CD14-positive monocyte (primary cell): ENCODE results near the gene PLXDC1. TPM values are rescaled to one million over a fixed set of nuclear protein-coding genes. Genes with fewer than 3 reads are reported as not detected.

Source experiments
- DNase-seq, 3 donors: peaks; one replicate each; pipeline ENCODE4 v3.0.0-alpha.2; 2011 to 2022
- H2AFZ ChIP-seq: 2 replicates; pipeline ENCODE4 v1.6.0; 2012; ENCODE audit warnings: mild to moderate bottlenecking, low read depth, low read length, inconsistent platforms; ENCODE audit not compliant: insufficient read depth, poor library complexity, severe bottlenecking
- H3K27ac ChIP-seq, 2 donors: 1 replicate in 1 of 2; 2 replicates in 1 of 2; pipeline ENCODE4 v1.5.1; 2012 to 2013; ENCODE audit warnings: low read length in 2 of 2, control low read depth in 1 of 2, inconsistent platforms in 1 of 2, low read depth in 1 of 2, mild to moderate bottlenecking in 1 of 2
- H3K27me3 ChIP-seq, 2 donors: one replicate each; pipeline versions ENCODE4 v1.6.0 to v1.6.1; 2011 to 2013; ENCODE audit warnings: low read length in 2 of 2; ENCODE audit not compliant: control insufficient read depth in 2 of 2, insufficient read depth in 2 of 2
- H3K36me3 ChIP-seq, 2 donors: replicated peaks in 1 of 2; 1 replicate in 1 of 2; 2 replicates in 1 of 2; pipeline versions ENCODE4 v1.5.1 to v1.6.1; 2012 to 2013; ENCODE audit warnings: low read length in 2 of 2, control low read depth in 1 of 2, inconsistent platforms in 1 of 2, mild to moderate bottlenecking in 1 of 2; ENCODE audit not compliant: insufficient read depth in 2 of 2, control insufficient read depth in 1 of 2
- H3K4me1 ChIP-seq, 2 donors: 1 replicate in 1 of 2; 2 replicates in 1 of 2; pipeline versions ENCODE4 v1.5.1 to v1.6.1; 2012 to 2013; ENCODE audit warnings: low read length in 2 of 2, control low read depth in 1 of 2, inconsistent platforms in 1 of 2, mild to moderate bottlenecking in 1 of 2, moderate library complexity in 1 of 2; ENCODE audit not compliant: insufficient read depth in 2 of 2, control insufficient read depth in 1 of 2
- H3K4me2 ChIP-seq: replicated peaks from 2 replicates; pipeline ENCODE3; 2012; ENCODE audit warnings: low read length, moderate library complexity, mild to moderate bottlenecking; ENCODE audit not compliant: poor library complexity, severe bottlenecking; ENCODE audit errors: extremely low read depth
- H3K4me3 ChIP-seq, 3 experiments: fragments of 200-600 bp in 1 of 3; sonication (generic) in 1 of 3; replicated peaks in 1 of 3; 1 replicate in 2 of 3; 2 replicates in 1 of 3; pipeline ENCODE4 v1.5.1; 2011 to 2013; ENCODE audit warnings: low read length in 3 of 3, mild to moderate bottlenecking in 3 of 3, control low read depth in 2 of 3, low read depth in 2 of 3, inconsistent platforms in 1 of 3, moderate library complexity in 1 of 3
- H3K79me2 ChIP-seq: 2 replicates; pipeline ENCODE4 v1.6.0; 2012; ENCODE audit warnings: mild to moderate bottlenecking, control low read depth, inconsistent platforms, low read length, moderate library complexity; ENCODE audit not compliant: insufficient read depth
- H3K9ac ChIP-seq: 2 replicates; pipeline ENCODE4 v1.6.0; 2017; ENCODE audit warnings: low read length, mild to moderate bottlenecking; ENCODE audit not compliant: insufficient read depth, poor library complexity, severe bottlenecking
- H3K9me3 ChIP-seq, 2 donors: replicated peaks in 1 of 2; 1 replicate in 1 of 2; 2 replicates in 1 of 2; pipeline versions ENCODE4 v1.5.1 to v1.6.1; 2012 to 2013; ENCODE audit warnings: low read length in 2 of 2, control low read depth in 1 of 2; ENCODE audit not compliant: control insufficient read depth in 1 of 2, insufficient read depth in 1 of 2
- H4K20me1 ChIP-seq: 2 replicates; pipeline ENCODE4 v1.6.0; 2012; ENCODE audit warnings: mild to moderate bottlenecking, low read length, control low read depth, moderate library complexity; ENCODE audit not compliant: insufficient read depth
- H3K27ac Mint-ChIP-seq, 7 donors: one replicate each; pipeline ENCODE4 v1.8.0; 2020; ENCODE audit warnings: mild to moderate bottlenecking in 7 of 7, mixed read lengths in 7 of 7, moderate library complexity in 6 of 7, inconsistent platforms in 2 of 7
- H3K27me3 Mint-ChIP-seq, 3 donors: one replicate each; pipeline ENCODE4 v1.8.0; 2021 to 2022; ENCODE audit warnings: low read depth in 3 of 3, mild to moderate bottlenecking in 3 of 3, mixed read lengths in 3 of 3, moderate library complexity in 3 of 3, inconsistent platforms in 1 of 3
- H3K36me3 Mint-ChIP-seq, 2 donors: one replicate each; pipeline ENCODE4 v1.8.0; 2020; ENCODE audit warnings: mixed read lengths in 2 of 2, inconsistent platforms in 1 of 2, mild to moderate bottlenecking in 1 of 2
- H3K4me1 Mint-ChIP-seq: one replicate; pipeline ENCODE4 v1.8.0; 2020; ENCODE audit warnings: mild to moderate bottlenecking, mixed read lengths
- H3K4me3 Mint-ChIP-seq, 2 donors: one replicate each; pipeline ENCODE4 v1.8.0; 2020; ENCODE audit warnings: mild to moderate bottlenecking in 2 of 2, mixed read lengths in 2 of 2, moderate library complexity in 1 of 2
- H3K9me3 Mint-ChIP-seq, 7 donors: one replicate each; pipeline ENCODE4 v1.8.0; 2020 to 2022; ENCODE audit warnings: mixed read lengths in 7 of 7, mild to moderate bottlenecking in 6 of 7, moderate library complexity in 6 of 7, inconsistent platforms in 2 of 7
- CTCF ChIP-seq: fragments of 200-600 bp; IDR thresholded peaks from one replicate; pipeline ENCODE4 v1.8.0; 2022; ENCODE audit warnings: antibody characterized with exemption, mild to moderate bottlenecking
- WGBS: methylation state at CpG from one replicate; pipeline ENCODE4 v1.1.5; 2013; ENCODE audit warnings: missing lambda C conversion rate; ENCODE audit not compliant: insufficient coverage; 5-methylcytosine and 5-hydroxymethylcytosine counted together
- intact Hi-C, 2 donors: fragments of 100-400 bp; cut with micrococcal nuclease; formaldehyde crosslinking; loops; one replicate each; pipeline versions ENCODE4 v1.15.0 to v1.15.1; 2023
- polyA plus RNA-seq, 3 donors: library from polyadenylated mRNA; depleted of rRNA in 1 of 3; unstranded in 2 of 3; stranded (reverse) in 1 of 3; fragments of 300-500 nt in 2 of 3; fragments of >200 nt in 1 of 3; fragmentation: Illumina TruSeq in 2 of 3; gene quantifications; 1 replicate in 2 of 3; 2 replicates in 1 of 3; pipeline ENCODE4 v1.2.3, GENCODE V29; 2012 to 2021

Gene PLXDC1
- polyA plus RNA-seq, 3 donors = 0.21 TPM; not detected in 2

- H3K4me1 ChIP-seq = peaks cover 2 to 5% of the 10 kb centered on the region in 2 donors
- no peak overlapping the region for H2AFZ ChIP-seq
- intact Hi-C loops = no loop called here
- H3K4me2 ChIP-seq = no peak overlapping the region
- H3K4me3 ChIP-seq = no peak overlapping the region
- H3K27ac ChIP-seq = no peak overlapping the region
- Mint-ChIP-seq H3K4me3 (no peak overlapping the region), H3K4me1 (peaks cover 4% of the 10 kb centered on the region), H3K36me3 (no peaks in the 10 kb centered on the region), H3K27ac (no peak overlapping the region), H3K27me3 (peaks cover 9 to 30% (median 11%) of the 10 kb centered on the region in 3 donors), H3K9me3 (peaks cover 0 to 11% (median 0%) of the 10 kb centered on the region in 7 donors)
- no peaks in the 10 kb centered on the region for H3K36me3 ChIP-seq
- peaks cover 0 to 3% of the 10 kb centered on the region in 2 donors for H3K27me3 ChIP-seq
- TF ChIP-seq CTCF = no peak
- no peaks in the 10 kb centered on the region for H4K20me1 ChIP-seq
- no peaks in the 10 kb centered on the region for H3K79me2 ChIP-seq
- no peak overlapping the region for H3K9ac ChIP-seq
- WGBS = 91% methylated on average over 6 of the region's 8 CpGs
- DNase-seq = no peak
- H3K9me3 ChIP-seq = no peaks in the 10 kb centered on the region
Measured at GRCh38 chr17:39104657-39105056, 46.8 kb downstream of the PLXDC1 start.

- no peaks in the 10 kb centered on the region for H3K36me3 ChIP-seq
- DNase-seq = no peak
- no peak overlapping the region for H3K4me2 ChIP-seq
- intact Hi-C loops = no loop called here
- no peaks in the 10 kb centered on the region for H4K20me1 ChIP-seq
- Mint-ChIP-seq H3K4me1 (peaks cover 4% of the 10 kb centered on the region), H3K27me3 (peaks cover 11 to 35% (median 14%) of the 10 kb centered on the region in 3 donors), H3K9me3 (peaks cover 0 to 11% (median 0%) of the 10 kb centered on the region in 7 donors), H3K4me3 (no peak overlapping the region), H3K27ac (no peak overlapping the region), H3K36me3 (no peaks in the 10 kb centered on the region)
- TF ChIP-seq CTCF = no peak
- peaks cover 7% of the 10 kb centered on the region in 2 donors for H3K4me1 ChIP-seq
- H2AFZ ChIP-seq = no peak overlapping the region
- no peak overlapping the region for H3K27ac ChIP-seq
- no peaks in the 10 kb centered on the region for H3K9me3 ChIP-seq
- no peak overlapping the region for H3K4me3 ChIP-seq
- no peaks in the 10 kb centered on the region for H3K79me2 ChIP-seq
- WGBS = 100% methylated on average over 2 of the region's 5 CpGs
- H3K9ac ChIP-seq = no peak overlapping the region
- H3K27me3 ChIP-seq = peaks cover 0 to 7% of the 10 kb centered on the region in 2 donors
Measured at GRCh38 chr17:39104046-39104445, 47.4 kb downstream of the PLXDC1 start.
